H1 (cell line): Measurements from ENCODE around the gene OLAH. TPM values are rescaled to one million over a fixed set of nuclear protein-coding genes. Genes with fewer than 3 reads are reported as not detected.
"Not testable (repeated sequence)": the region's sequence is repeated elsewhere in the genome, so short reads cannot be mapped to it uniquely, and the experiment has no call there.

ENCODE experiments used
- CTCF ChIA-PET: fragments of 300-600 bp; sonication (Branson Sonifier 250); formaldehyde crosslinking; loops from one replicate; lab custom pipeline; 2021; ENCODE audit not compliant: partially characterized antibody; lab: Charles Lee
- POLR2A ChIA-PET: fragments of 300-600 bp; sonication (Branson Sonifier 250); formaldehyde crosslinking; loops from one replicate; lab custom pipeline; 2021; ENCODE audit warnings: inconsistent platforms; ENCODE audit not compliant: partially characterized antibody; lab: Charles Lee
- DNase-seq, 2 experiments: peaks; one replicate each; pipeline versions ENCODE4 v3.0.0 to v3.0.0-alpha.2; 2010 to 2022; ENCODE audit warnings: low spot score in 2 of 2, low read depth in 1 of 2, mixed read lengths in 1 of 2
- FAIRE-seq: peaks from 2 replicates; lab custom pipeline; 2011; peaks lifted over from hg19 to GRCh38; lab: Jason Lieb, UNC
- H2AFZ ChIP-seq: 2 replicates; pipeline ENCODE4 v1.8.1; 2012; ENCODE audit warnings: low read length, inconsistent platforms
- H2AK5ac ChIP-seq: 2 replicates; pipeline ENCODE4 v1.6.1; 2013; ENCODE audit warnings: low read depth, low read length
- H2BK120ac ChIP-seq: replicated peaks from 2 replicates; pipeline ENCODE3; 2013; ENCODE audit warnings: low read depth, low read length, inconsistent platforms
- H2BK12ac ChIP-seq: 2 replicates; pipeline ENCODE4 v1.6.1; 2013; ENCODE audit warnings: low read depth, low read length
- H2BK15ac ChIP-seq: 2 replicates; pipeline ENCODE4 v1.6.1; 2013; ENCODE audit warnings: low read length
- H2BK20ac ChIP-seq: 2 replicates; pipeline ENCODE4 v1.6.1; 2013; ENCODE audit warnings: low read length
- H2BK5ac ChIP-seq: 2 replicates; pipeline ENCODE4 v1.6.1; 2013; ENCODE audit warnings: low read depth, low read length
- H3K14ac ChIP-seq: 2 replicates; pipeline ENCODE4 v1.6.1; 2013; ENCODE audit warnings: inconsistent platforms; ENCODE audit not compliant: insufficient read length
- H3K18ac ChIP-seq: 2 replicates; pipeline ENCODE4 v1.6.1; 2013; ENCODE audit warnings: low read length; ENCODE audit errors: extremely low read depth
- H3K23ac ChIP-seq: 2 replicates; pipeline ENCODE4 v1.6.1; 2013; ENCODE audit warnings: inconsistent platforms; ENCODE audit not compliant: insufficient read length
- H3K23me2 ChIP-seq: 2 replicates; pipeline ENCODE4 v1.6.1; 2013; ENCODE audit warnings: low read depth, low read length
- H3K27ac ChIP-seq: 2 replicates; pipeline ENCODE4 v1.6.1; 2011; ENCODE audit warnings: low read depth, low read length, inconsistent platforms
- H3K27me3 ChIP-seq, 4 experiments: replicated peaks in 1 of 4; 1 replicate in 1 of 4; 2 replicates in 3 of 4; pipeline versions ENCODE4 v1.6.1 to v1.8.1; 2011 to 2013; ENCODE audit warnings: low read length in 3 of 4, mild to moderate bottlenecking in 3 of 4, inconsistent platforms in 2 of 4, mixed read lengths in 2 of 4, moderate library complexity in 1 of 4; ENCODE audit not compliant: control insufficient read depth in 3 of 4, insufficient read depth in 3 of 4; ENCODE audit errors: extremely low read depth in 1 of 4
- H3K36me3 ChIP-seq, 4 experiments: 2 replicates each; pipeline versions ENCODE4 v1.6.1 to v1.8.1; 2011 to 2013; ENCODE audit warnings: mild to moderate bottlenecking in 4 of 4, low read length in 3 of 4, moderate library complexity in 2 of 4, control low read depth in 1 of 4, inconsistent platforms in 1 of 4; ENCODE audit not compliant: insufficient read depth in 4 of 4, control insufficient read depth in 2 of 4
- H3K4ac ChIP-seq: replicated peaks from 2 replicates; pipeline ENCODE3; 2013; ENCODE audit warnings: low read length, low read depth, mixed read lengths, inconsistent platforms; ENCODE audit not compliant: insufficient read length
- H3K4me1 ChIP-seq, 4 experiments: replicated peaks in 1 of 4; 1 replicate in 1 of 4; 2 replicates in 3 of 4; pipeline versions ENCODE4 v1.6.1 to v1.8.1; 2011 to 2013; ENCODE audit warnings: low read length in 3 of 4, inconsistent platforms in 2 of 4, mixed read lengths in 1 of 4; ENCODE audit not compliant: insufficient read depth in 4 of 4, control insufficient read depth in 3 of 4
- H3K4me2 ChIP-seq, 2 experiments: 2 replicates each; pipeline versions ENCODE4 v1.6.1 to v1.8.1; 2011 to 2013; ENCODE audit warnings: low read depth in 2 of 2, low read length in 2 of 2, control low read depth in 1 of 2, inconsistent platforms in 1 of 2, mild to moderate bottlenecking in 1 of 2; ENCODE audit not compliant: insufficient read depth in 1 of 2
- H3K4me3 ChIP-seq, 4 experiments: fragments of 200-600, 300-600 bp in 1 of 4; sonication (generic), shearing (Covaris generic), sonication (Bioruptor Twin) in 1 of 4; 2 replicates each; pipeline versions ENCODE4 v1.5.1 to v1.8.1; 2011 to 2016; ENCODE audit warnings: low read length in 4 of 4, low read depth in 3 of 4, control low read depth in 2 of 4, inconsistent platforms in 2 of 4, mild to moderate bottlenecking in 2 of 4, mixed read lengths in 1 of 4, moderate library complexity in 1 of 4; ENCODE audit not compliant: insufficient read depth in 2 of 4; ENCODE audit errors: extremely low read depth in 1 of 4
- H3K56ac ChIP-seq: replicated peaks from 2 replicates; pipeline ENCODE3; 2013; ENCODE audit warnings: low read depth, mild to moderate bottlenecking, mixed read lengths, low read length, inconsistent platforms; ENCODE audit not compliant: insufficient read length
- H3K79me1 ChIP-seq: 2 replicates; pipeline ENCODE4 v1.6.1; 2013; ENCODE audit warnings: low read depth, low read length, control low read depth
- H3K79me2 ChIP-seq, 2 experiments: 2 replicates each; pipeline versions ENCODE4 v1.6.1 to v1.8.1; 2012 to 2013; ENCODE audit warnings: low read length in 2 of 2, mild to moderate bottlenecking in 2 of 2, inconsistent platforms in 1 of 2; ENCODE audit not compliant: insufficient read depth in 2 of 2, control insufficient read depth in 1 of 2
- H3K9ac ChIP-seq, 4 experiments: replicated peaks in 1 of 4; 1 replicate in 1 of 4; 2 replicates in 3 of 4; pipeline versions ENCODE4 v1.6.1 to v1.8.1; 2011 to 2013; ENCODE audit warnings: low read depth in 3 of 4, low read length in 3 of 4, control low read depth in 2 of 4, mild to moderate bottlenecking in 2 of 4, moderate library complexity in 2 of 4, inconsistent platforms in 1 of 4; ENCODE audit errors: extremely low read depth in 1 of 4
- H3K9me3 ChIP-seq, 2 experiments: 2 replicates each; pipeline versions ENCODE4 v1.6.1 to v1.8.1; 2012 to 2013; ENCODE audit warnings: mild to moderate bottlenecking in 2 of 2, moderate library complexity in 2 of 2, control low read depth in 1 of 2, inconsistent platforms in 1 of 2, low read depth in 1 of 2, low read length in 1 of 2, mixed read lengths in 1 of 2; ENCODE audit not compliant: insufficient read depth in 2 of 2
- H4K20me1 ChIP-seq, 2 experiments: replicated peaks in 1 of 2; 2 replicates each; pipeline versions ENCODE3 to v1.8.1; 2011 to 2013; ENCODE audit warnings: inconsistent platforms in 2 of 2, low read length in 2 of 2, mild to moderate bottlenecking in 1 of 2; ENCODE audit not compliant: insufficient read depth in 2 of 2, control insufficient read depth in 1 of 2
- H4K5ac ChIP-seq: 2 replicates; pipeline ENCODE4 v1.6.1; 2013; ENCODE audit warnings: low read length, low read depth, mixed read lengths, inconsistent platforms; ENCODE audit not compliant: insufficient read length
- H4K8ac ChIP-seq: 2 replicates; pipeline ENCODE4 v1.8.0; 2013; ENCODE audit warnings: mild to moderate bottlenecking, moderate library complexity, low read length, inconsistent platforms; ENCODE audit not compliant: insufficient read depth; ENCODE audit errors: extremely low read depth
- H4K91ac ChIP-seq: replicated peaks from 2 replicates; pipeline ENCODE3; 2013; ENCODE audit warnings: low read length, mixed read lengths, inconsistent platforms; ENCODE audit not compliant: insufficient read length
- WGBS, 2 experiments: shearing (Covaris generic) in 1 of 2; methylation state at CpG; one replicate each; pipeline versions ENCODE4 v1.1.6 to v1.1.7; 2013 to 2015; ENCODE audit warnings: low lambda C conversion rate in 2 of 2, mixed read lengths in 2 of 2, inconsistent platforms in 1 of 2, low coverage in 1 of 2, missing lambda C conversion rate in 1 of 2; ENCODE audit not compliant: insufficient replicate concordance in 2 of 2, insufficient coverage in 1 of 2, insufficient read length in 1 of 2; ENCODE audit errors: extremely low coverage in 1 of 2, missing lambda C conversion rate in 1 of 2; 5-methylcytosine and 5-hydroxymethylcytosine counted together
- polyA plus RNA-seq, 7 experiments: library from polyadenylated mRNA; depleted of rRNA in 3 of 7; stranded (reverse) in 5 of 7; unstranded in 2 of 7; fragments of >200 nt in 5 of 7; fragments of 200-250 nt in 2 of 7; gene quantifications; 1 replicate in 5 of 7; 2 replicates in 1 of 7; 4 replicates in 1 of 7; pipeline versions ENCODE4 v1.2.1 to v1.2.3, GENCODE V29; 2011 to 2013; ENCODE audit warnings: missing spikeins in 2 of 7, mixed read lengths in 2 of 7
- total RNA-seq: library from RNA; stranded (reverse); fragmentation: NEBNext Ultra II Directional; extraction: Animal tissue kit (Norgen Biotek cat#: 25700); gene quantifications from 2 replicates; pipeline ENCODE4 v1.2.1, GENCODE V29; 2021

Gene OLAH
- total and polyA plus RNA-seq, 2 of the 8 experiments (the other 6 are each of a cell fraction or from before 2014, with no cell fraction given) = not detected

- not testable (repeated sequence) for H2BK12ac ChIP-seq, H3K14ac ChIP-seq, H3K36me3 ChIP-seq, H3K9me3 ChIP-seq, H3K27ac ChIP-seq, H3K79me2 ChIP-seq, H3K23ac ChIP-seq, H2BK120ac ChIP-seq, H3K27me3 ChIP-seq, H3K23me2 ChIP-seq, H4K8ac ChIP-seq, H4K5ac ChIP-seq, H3K4me2 ChIP-seq, H3K79me1 ChIP-seq, DNase-seq, H3K4me1 ChIP-seq, H3K9ac ChIP-seq, H3K4me3 ChIP-seq, H4K91ac ChIP-seq, H2BK15ac ChIP-seq, H4K20me1 ChIP-seq, H3K4ac ChIP-seq, H2BK5ac ChIP-seq, H3K56ac ChIP-seq, FAIRE-seq, H2BK20ac ChIP-seq, H3K18ac ChIP-seq, H2AK5ac ChIP-seq, H2AFZ ChIP-seq
- CTCF ChIA-PET = interaction anchor here (0.6 to 1.6 kb wide), 2 partner anchors 53 to 186 kb away, joined by 3 to 4 read pairs; no protein-coding TSS in a partner anchor
- WGBS, 2 experiments = 97% methylated on average over 6 of the region's 6 CpGs; no CpG with 5 or more reads in 1 of the 2 experiments
- POLR2A ChIA-PET = interaction anchor here (0.6 kb wide), 1 partner anchor 17 kb away, joined by 3 read pairs; no protein-coding TSS in a partner anchor
Measured at GRCh38 chr10:15025040-15025439, 18.7 kb upstream of the OLAH start.
